GM19395 (cell line): ENCODE measurements around the gene OAS3.
"Not testable (repeated sequence)": the region's sequence is repeated elsewhere in the genome, so short reads cannot be mapped to it uniquely, and the experiment has no call there.

Experiments
- ATAC-seq: cut with Tn5 transposase; IDR thresholded peaks from one replicate; pipeline ENCODE4 v1.9.1; 2021; ENCODE audit warnings: mild to moderate bottlenecking, moderate library complexity; ENCODE audit not compliant: unreplicated experiment

OAS3 gene

GRCh38 chr12:112926416-112927033, 11.7 kb upstream of the OAS3 start:
- not testable (repeated sequence) for ATAC-seq

- no peak for ATAC-seq
Observed at GRCh38 chr12:112927475-112927874, 10.8 kb upstream of the OAS3 start.

- no peak for ATAC-seq
Observed at GRCh38 chr12:112927925-112928324, 10.3 kb upstream of the OAS3 start.

GRCh38 chr12:112928978-112929377, 9.3 kb upstream of the OAS3 start:
- ATAC-seq, result no peak

- no peak for ATAC-seq
Observed at GRCh38 chr12:112929715-112930114, 8.6 kb upstream of the OAS3 start.

- ATAC-seq, result no peak
Observed at GRCh38 chr12:112930350-112930749, 7.9 kb upstream of the OAS3 start.

GRCh38 chr12:112932485-112933128, 5.7 kb upstream of the OAS3 start:
- no peak for ATAC-seq

GRCh38 chr12:112933129-112933505, 5.2 kb upstream of the OAS3 start:
- ATAC-seq, result no peak

- ATAC-seq, result no peak
Observed at GRCh38 chr12:112936264-112936663, 2.0 kb upstream of the OAS3 start.

GRCh38 chr12:112936927-112937326, 1.3 kb upstream of the OAS3 start:
- ATAC-seq, result no peak

GRCh38 chr12:112938751-112939150, 477 bp downstream of the OAS3 start:
- no peak for ATAC-seq

GRCh38 chr12:112939761-112940381, 1.6 kb downstream of the OAS3 start:
- ATAC-seq, result peak; percentile 76

GRCh38 chr12:112941528-112942335, 3.5 kb downstream of the OAS3 start:
- ATAC-seq, result no peak

GRCh38 chr12:112942572-112942971, 4.3 kb downstream of the OAS3 start:
- no peak for ATAC-seq

GRCh38 chr12:112944024-112944690, 5.9 kb downstream of the OAS3 start:
- no peak for ATAC-seq

- ATAC-seq, result no peak
Observed at GRCh38 chr12:112945515-112945914, 7.2 kb downstream of the OAS3 start.

- no peak for ATAC-seq
Observed at GRCh38 chr12:112946236-112947000, 8.1 kb downstream of the OAS3 start.

GRCh38 chr12:112947314-112947713, 9.0 kb downstream of the OAS3 start:
- ATAC-seq, result no peak

- no peak for ATAC-seq
Observed at GRCh38 chr12:112947761-112948160, 9.5 kb downstream of the OAS3 start.

GRCh38 chr12:112948806-112949205, 10.5 kb downstream of the OAS3 start:
- no peak for ATAC-seq
